ENCODE data around the gene CCSER1. TPM values are rescaled to one million over a fixed set of nuclear protein-coding genes. Genes with fewer than 3 reads are reported as not detected.

The CCSER1 gene
- total RNA-seq, 1 donor, result 0.43 TPM

DNA sequence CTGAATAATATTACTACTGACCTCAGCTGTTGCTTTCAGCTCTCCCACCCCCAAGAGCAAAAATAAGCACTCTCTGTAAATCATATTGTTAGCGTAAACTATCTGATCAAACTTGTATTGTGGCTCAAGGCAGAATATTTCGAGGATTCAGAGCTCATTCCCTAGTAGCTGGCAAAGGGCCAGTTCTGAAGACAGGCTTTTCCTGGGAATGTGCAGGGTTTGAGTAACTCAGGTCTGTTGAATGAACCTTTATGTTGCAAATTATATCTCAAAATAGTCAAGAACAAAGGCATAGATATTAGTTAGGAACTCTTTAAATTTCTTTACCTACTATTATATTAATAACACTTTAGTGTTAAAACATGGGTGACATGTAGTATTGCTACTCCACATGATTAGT, 454.9 kb downstream of the CCSER1 start:
- DNase-seq (ENCODE audit: low read depth), result no peak
- no peak for TF ChIP-seq CTCF (IDR thresholded peaks at IDR 0.05; ENCODE audit: insufficient read depth, low read depth, low read length)
- H3K4me3 ChIP-seq (ENCODE audit: low read depth, low read length), result no peak overlapping the region

DNA sequence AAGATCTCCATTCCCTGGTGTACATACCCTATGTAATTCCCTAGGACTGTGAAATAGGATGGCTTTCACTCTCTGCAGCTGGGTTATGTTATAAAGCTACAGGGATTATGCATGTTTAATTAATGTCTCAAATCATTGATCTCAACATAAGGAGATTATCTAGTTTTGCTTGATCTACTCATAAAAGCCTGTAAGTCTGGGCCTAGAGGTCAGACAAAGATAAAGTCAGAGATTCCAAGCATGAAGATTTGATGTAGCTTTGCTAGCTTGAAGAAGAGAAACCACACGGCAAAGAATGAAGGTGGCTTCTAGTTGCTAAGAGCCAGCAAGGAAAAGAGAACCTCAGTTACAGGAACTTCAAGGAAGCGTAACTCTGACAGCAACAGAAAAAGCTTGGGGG, 456.9 kb downstream of the CCSER1 start:
- DNase-seq (ENCODE audit: low read depth), result no peak
- no peak for TF ChIP-seq CTCF (IDR thresholded peaks at IDR 0.05; ENCODE audit: insufficient read depth, low read depth, low read length)
- H3K4me3 ChIP-seq (ENCODE audit: low read depth, low read length), result no peak overlapping the region

DNA sequence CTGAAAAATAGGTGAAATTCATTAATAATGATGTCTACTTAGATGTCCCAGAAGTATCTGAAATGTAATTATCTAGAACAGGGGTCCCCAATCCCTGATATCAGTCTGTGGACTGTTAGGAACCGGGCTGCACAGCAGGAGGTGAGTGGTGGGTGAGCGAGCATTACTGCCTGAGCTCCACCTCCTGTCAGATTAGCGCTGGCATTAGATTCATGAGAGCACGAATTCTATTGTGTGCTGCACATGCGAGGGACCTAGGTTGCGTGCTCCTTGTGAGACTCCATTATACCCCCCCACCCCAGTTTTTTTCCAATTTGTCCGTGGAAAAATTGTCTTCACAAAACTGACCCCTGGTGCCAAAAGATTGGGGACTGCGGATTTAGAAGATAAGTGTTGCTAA, 458.8 kb downstream of the CCSER1 start:
- TF ChIP-seq CTCF (IDR thresholded peaks at IDR 0.05; ENCODE audit: insufficient read depth, low read depth, low read length), result no peak
- H3K4me3 ChIP-seq (ENCODE audit: low read depth, low read length), result no peak overlapping the region
- DNase-seq (ENCODE audit: low read depth), result no peak

GRCh38 chr4:90586799-90587198, 459.6 kb downstream of the CCSER1 start:
- no peak overlapping the region for H3K4me3 ChIP-seq (ENCODE audit: low read depth, low read length)
- DNase-seq (ENCODE audit: low read depth), result no peak
- TF ChIP-seq CTCF (IDR thresholded peaks at IDR 0.05; ENCODE audit: insufficient read depth, low read depth, low read length), result no peak

GRCh38 chr4:90597927-90598326, 470.7 kb downstream of the CCSER1 start:
- no peak for DNase-seq (ENCODE audit: low read depth)
- no peak overlapping the region for H3K4me3 ChIP-seq (ENCODE audit: low read depth, low read length)
- TF ChIP-seq CTCF (IDR thresholded peaks at IDR 0.05; ENCODE audit: insufficient read depth, low read depth, low read length), result no peak

DNA sequence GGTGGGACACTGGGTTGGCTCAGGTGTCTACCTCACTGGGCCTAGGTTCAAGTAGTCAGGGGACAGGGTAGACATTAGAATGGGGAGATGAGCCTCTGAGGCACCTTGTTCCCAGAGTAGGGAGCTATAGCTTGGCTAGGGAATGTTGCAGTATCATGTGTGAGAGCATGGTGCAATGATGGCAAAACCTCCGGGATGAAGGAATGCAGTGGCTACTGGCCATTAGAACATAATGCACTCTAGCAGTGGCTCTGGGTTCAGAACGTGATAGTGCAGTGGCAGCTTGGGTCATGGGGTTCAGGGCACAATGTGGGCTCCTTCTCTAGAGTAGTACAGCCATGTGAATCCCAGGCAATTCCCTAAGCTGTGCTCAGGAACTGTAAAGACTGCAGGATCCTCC, 471.5 kb downstream of the CCSER1 start:
- no peak overlapping the region for H3K4me3 ChIP-seq (ENCODE audit: low read depth, low read length)
- no peak for TF ChIP-seq CTCF (IDR thresholded peaks at IDR 0.05; ENCODE audit: insufficient read depth, low read depth, low read length)
- no peak for DNase-seq (ENCODE audit: low read depth)

- no peak for DNase-seq (ENCODE audit: low read depth)
- H3K4me3 ChIP-seq (ENCODE audit: low read depth, low read length), result no peak overlapping the region
- no peak for TF ChIP-seq CTCF (IDR thresholded peaks at IDR 0.05; ENCODE audit: insufficient read depth, low read depth, low read length)
These were observed 475.5 kb downstream of the CCSER1 start for GRCh38 chr4:90602726-90603125.

All from fibroblast of villous mesenchyme (primary cell).